Fibroblast of gingiva (primary cell): ENCODE data around the gene PNRC2.
"Not testable (repeated sequence)": the region's sequence is repeated elsewhere in the genome, so short reads cannot be mapped to it uniquely, and the experiment has no call there.

ENCODE experiments used
- DNase-seq: peaks from one replicate; pipeline ENCODE4 v3.0.0-alpha.2; 2011; ENCODE audit warnings: low read depth

Gene PNRC2

GRCh38 chr1:23953020-23953419 lies 6.6 kb upstream of the PNRC2 start:
- no peak for DNase-seq

GRCh38 chr1:23957096-23957495 lies 2.5 kb upstream of the PNRC2 start:
- DNase-seq = no peak

GRCh38 chr1:23958040-23958809 lies 1.4 kb upstream of the PNRC2 start:
- not testable (repeated sequence) for DNase-seq

GRCh38 chr1:23958810-23959460 lies 693 bp upstream of the PNRC2 start:
- DNase-seq = peak; percentile 90

GRCh38 chr1:23960291-23961020 lies 828 bp downstream of the PNRC2 start:
- peak; percentile 30 for DNase-seq

- DNase-seq = no peak
These were observed 4.1 kb downstream of the PNRC2 start for GRCh38 chr1:23963617-23964234.

- no peak for DNase-seq
These were observed 4.6 kb downstream of the PNRC2 start for GRCh38 chr1:23964235-23964668.

- DNase-seq = peak; percentile 48
These were observed 5.4 kb downstream of the PNRC2 start for GRCh38 chr1:23964790-23965740.

- no peak for DNase-seq
These were observed 7.4 kb downstream of the PNRC2 start for GRCh38 chr1:23966973-23967493.

- no peak for DNase-seq
These were observed 8.2 kb downstream of the PNRC2 start for GRCh38 chr1:23967871-23968270.

GRCh38 chr1:23977187-23977853 lies 17.7 kb downstream of the PNRC2 start:
- DNase-seq = no peak

- no peak for DNase-seq
These were observed 18.2 kb downstream of the PNRC2 start for GRCh38 chr1:23977854-23978191.

- DNase-seq = no peak
These were observed 19.2 kb downstream of the PNRC2 start for GRCh38 chr1:23978805-23979204.

- no peak for DNase-seq
These were observed 19.8 kb downstream of the PNRC2 start for GRCh38 chr1:23979387-23979880.

- peak; percentile 99 for DNase-seq
These were observed 20.5 kb downstream of the PNRC2 start, which contains the start of gene SRSF10 for GRCh38 chr1:23979881-23980727. TSS of gene SRSF10 (minus strand) at chr1:23980327. CDS start at chr1:23980255, 72 bp downstream.

GRCh38 chr1:23980728-23981070 lies 21.1 kb downstream of the PNRC2 start:
- no peak for DNase-seq

- DNase-seq = peak; percentile 71
These were observed 25.0 kb downstream of the PNRC2 start for GRCh38 chr1:23984417-23985186.

GRCh38 chr1:23987038-23987437 lies 27.4 kb downstream of the PNRC2 start:
- DNase-seq = not testable (repeated sequence)

- DNase-seq = no peak
These were observed 29.6 kb downstream of the PNRC2 start for GRCh38 chr1:23989263-23989662.
